NCI-H748 treated with DMSO at 0.1 percent for 48 hours (cell line): ENCODE data around the gene CLSTN1.
"Not testable (repeated sequence)": the region's sequence is repeated elsewhere in the genome, so short reads cannot be mapped to it uniquely, and the experiment has no call there.

ENCODE experiments used
- DNase-seq: peaks from one replicate; lab custom pipeline; 2025; lab: John Stamatoyannopoulos, UW

CLSTN1 gene

GRCh38 chr1:9825093-9826074, 1.6 kb upstream of the CLSTN1 start:
- no peak for DNase-seq

GRCh38 chr1:9824702-9825089, 931 bp upstream of the CLSTN1 start:
- DNase-seq: no peak

GRCh38 chr1:9823693-9823942, 147 bp downstream of the CLSTN1 start:
- no peak for DNase-seq

GRCh38 chr1:9822897-9823692, 670 bp downstream of the CLSTN1 start:
- no peak for DNase-seq

- DNase-seq: no peak
These were observed 1.3 kb downstream of the CLSTN1 start for GRCh38 chr1:9822490-9822889.

- no peak for DNase-seq
These were observed 2.1 kb downstream of the CLSTN1 start for GRCh38 chr1:9821710-9822109.

GRCh38 chr1:9820521-9820920, 3.2 kb downstream of the CLSTN1 start:
- no peak for DNase-seq

GRCh38 chr1:9817734-9818133, 6.0 kb downstream of the CLSTN1 start:
- no peak for DNase-seq

- DNase-seq: no peak
These were observed 7.6 kb downstream of the CLSTN1 start for GRCh38 chr1:9816199-9816598.

- no peak for DNase-seq
These were observed 8.6 kb downstream of the CLSTN1 start for GRCh38 chr1:9815150-9815549.

- DNase-seq: no peak
These were observed 9.1 kb downstream of the CLSTN1 start for GRCh38 chr1:9814619-9815018.

GRCh38 chr1:9811239-9811966, 12.4 kb downstream of the CLSTN1 start:
- DNase-seq: no peak

- DNase-seq: no peak
These were observed 14.7 kb downstream of the CLSTN1 start for GRCh38 chr1:9809100-9809510.

- no peak for DNase-seq
These were observed 15.3 kb downstream of the CLSTN1 start for GRCh38 chr1:9808459-9808858.

- DNase-seq: no peak
These were observed 16.2 kb downstream of the CLSTN1 start for GRCh38 chr1:9807541-9807940.

- DNase-seq: not testable (repeated sequence)
These were observed 17.8 kb downstream of the CLSTN1 start for GRCh38 chr1:9805972-9806371.

- DNase-seq: no peak
These were observed 18.7 kb downstream of the CLSTN1 start for GRCh38 chr1:9805006-9805508.

- not testable (repeated sequence) for DNase-seq
These were observed 20.5 kb downstream of the CLSTN1 start for GRCh38 chr1:9803003-9803918.

- DNase-seq: no peak
These were observed 21.9 kb downstream of the CLSTN1 start for GRCh38 chr1:9801909-9802308.

- DNase-seq: no peak
These were observed 25.3 kb downstream of the CLSTN1 start for GRCh38 chr1:9798236-9799130.
